ENCODE results near the gene CCDC12. TPM values are rescaled to one million over a fixed set of nuclear protein-coding genes. Genes with fewer than 3 reads are reported as not detected.
A peak's percentile ranks its signal among the peaks of the same experiment; 100 is the strongest.

The CCDC12 gene
- total RNA-seq, 1 donor from 2014 or later = 37.4 TPM

- Mint-ChIP-seq H3K27me3 (ENCODE audit: unreplicated experiment) (no peaks in the 10 kb centered on the region), H3K27ac (ENCODE audit: unreplicated experiment) (no peak overlapping the region), H3K4me3 (ENCODE audit: unreplicated experiment) (no peak overlapping the region), H3K36me3 (ENCODE audit: unreplicated experiment) (peaks cover 53% of the 10 kb centered on the region), H3K9me3 (ENCODE audit: unreplicated experiment) (peaks cover 6% of the 10 kb centered on the region), H3K4me1 (ENCODE audit: unreplicated experiment) (peaks cover 10% of the 10 kb centered on the region)
- DNase-seq (ENCODE audit: extremely low spot score, unreplicated experiment) = no peak
- no peak for TF ChIP-seq CTCF (IDR thresholded peaks at IDR 0.05)
Measured at GRCh38 chr3:46918202-46918601, 58.3 kb downstream of the CCDC12 start.

- no peak for TF ChIP-seq CTCF (IDR thresholded peaks at IDR 0.05)
- H3K27ac Mint-ChIP-seq (ENCODE audit: unreplicated experiment) = no peak overlapping the region
- peaks cover 6% of the 10 kb centered on the region for H3K9me3 Mint-ChIP-seq (ENCODE audit: unreplicated experiment)
- H3K36me3 Mint-ChIP-seq (ENCODE audit: unreplicated experiment) = peaks cover 50% of the 10 kb centered on the region
- H3K27me3 Mint-ChIP-seq (ENCODE audit: unreplicated experiment) = no peaks in the 10 kb centered on the region
- no peak for DNase-seq (ENCODE audit: extremely low spot score, unreplicated experiment)
- no peak overlapping the region for H3K4me3 Mint-ChIP-seq (ENCODE audit: unreplicated experiment)
- peaks cover 10% of the 10 kb centered on the region for H3K4me1 Mint-ChIP-seq (ENCODE audit: unreplicated experiment)
Measured at GRCh38 chr3:46917257-46917656, 59.3 kb downstream of the CCDC12 start.

- peaks cover 10% of the 10 kb centered on the region for H3K4me1 Mint-ChIP-seq (ENCODE audit: unreplicated experiment)
Measured at GRCh38 chr3:46916799-46917198, 59.7 kb downstream of the CCDC12 start.

GRCh38 chr3:46916278-46916677 lies 60.3 kb downstream of the CCDC12 start:
- H3K36me3 Mint-ChIP-seq (ENCODE audit: unreplicated experiment) = peaks cover 47% of the 10 kb centered on the region
- peaks cover 6% of the 10 kb centered on the region for H3K9me3 Mint-ChIP-seq (ENCODE audit: unreplicated experiment)
- TF ChIP-seq CTCF (IDR thresholded peaks at IDR 0.05) = no peak
- DNase-seq (ENCODE audit: extremely low spot score, unreplicated experiment) = no peak
- peaks cover 10% of the 10 kb centered on the region for H3K4me1 Mint-ChIP-seq (ENCODE audit: unreplicated experiment)
- H3K27me3 Mint-ChIP-seq (ENCODE audit: unreplicated experiment) = no peaks in the 10 kb centered on the region
- H3K4me3 Mint-ChIP-seq (ENCODE audit: unreplicated experiment) = no peak overlapping the region
- peak overlapping the region; percentile 48 for H3K27ac Mint-ChIP-seq (ENCODE audit: unreplicated experiment)

More at GRCh38 chr3:46916799-46917198, 59.7 kb downstream of the CCDC12 start:
- Mint-ChIP-seq H3K27ac (ENCODE audit: unreplicated experiment) (no peak overlapping the region), H3K27me3 (ENCODE audit: unreplicated experiment) (no peaks in the 10 kb centered on the region), H3K9me3 (ENCODE audit: unreplicated experiment) (peaks cover 6% of the 10 kb centered on the region), H3K36me3 (ENCODE audit: unreplicated experiment) (peaks cover 50% of the 10 kb centered on the region), H3K4me3 (ENCODE audit: unreplicated experiment) (no peak overlapping the region)
- no peak for TF ChIP-seq CTCF (IDR thresholded peaks at IDR 0.05)
- DNase-seq (ENCODE audit: extremely low spot score, unreplicated experiment) = no peak

GRCh38 chr3:46915297-46915822 lies 61.2 kb downstream of the CCDC12 start:
- Mint-ChIP-seq H3K36me3 (ENCODE audit: unreplicated experiment) (peaks cover 40% of the 10 kb centered on the region), H3K27me3 (ENCODE audit: unreplicated experiment) (no peaks in the 10 kb centered on the region), H3K27ac (ENCODE audit: unreplicated experiment) (no peak overlapping the region), H3K4me1 (ENCODE audit: unreplicated experiment) (peaks cover 10% of the 10 kb centered on the region), H3K4me3 (ENCODE audit: unreplicated experiment) (no peak overlapping the region), H3K9me3 (ENCODE audit: unreplicated experiment) (peaks cover 6% of the 10 kb centered on the region)
- no peak for TF ChIP-seq CTCF (IDR thresholded peaks at IDR 0.05)
- DNase-seq (ENCODE audit: extremely low spot score, unreplicated experiment) = no peak

Measured in osteocyte (in vitro differentiated cells).